Stimulated activated CD4-positive, alpha-beta T cell treated with anti-CD3 and anti-CD28 coated beads, Interleukin-4, amount 100 ng/mL, for 4 hours (primary cell): ENCODE measurements around the gene SYTL3.

ENCODE experiments used
- DNase-seq, 2 experiments: peaks; one replicate each; pipeline ENCODE4 v3.0.0-alpha.2; 2020

SYTL3 gene

GRCh38 chr6:158735009-158735408, 85.2 kb downstream of the SYTL3 start:
- DNase-seq = no peak

- DNase-seq = no peak
Observed at GRCh38 chr6:158737082-158737709, 87.3 kb downstream of the SYTL3 start.

- no peak for DNase-seq
Observed at GRCh38 chr6:158737710-158738615, 88.1 kb downstream of the SYTL3 start.

GRCh38 chr6:158739673-158740072, 89.8 kb downstream of the SYTL3 start:
- no peak for DNase-seq

- no peak for DNase-seq
Observed at GRCh38 chr6:158743033-158743651, 93.3 kb downstream of the SYTL3 start.

- DNase-seq = no peak
Observed at GRCh38 chr6:158744986-158745430, 95.2 kb downstream of the SYTL3 start.

- DNase-seq = no peak
Observed at GRCh38 chr6:158751224-158751623, 101.4 kb downstream of the SYTL3 start.

- no peak for DNase-seq
Observed at GRCh38 chr6:158751921-158752320, 102.1 kb downstream of the SYTL3 start.

GRCh38 chr6:158752613-158753012, 102.8 kb downstream of the SYTL3 start:
- DNase-seq = no peak

GRCh38 chr6:158753811-158754210, 104.0 kb downstream of the SYTL3 start:
- no peak for DNase-seq

- DNase-seq = no peak
Observed at GRCh38 chr6:158754738-158755137, 104.9 kb downstream of the SYTL3 start.

GRCh38 chr6:158755636-158756035, 105.8 kb downstream of the SYTL3 start:
- DNase-seq = no peak

GRCh38 chr6:158756126-158756525, 106.3 kb downstream of the SYTL3 start:
- DNase-seq = no peak

- no peak for DNase-seq
Observed at GRCh38 chr6:158756977-158757752, 107.3 kb downstream of the SYTL3 start.

GRCh38 chr6:158757753-158758090, 107.9 kb downstream of the SYTL3 start:
- DNase-seq = no peak

GRCh38 chr6:158758451-158758860, 108.6 kb downstream of the SYTL3 start:
- DNase-seq = no peak

GRCh38 chr6:158758941-158759479, 109.2 kb downstream of the SYTL3 start:
- DNase-seq = no peak

GRCh38 chr6:158759966-158760617, 110.2 kb downstream of the SYTL3 start:
- no peak for DNase-seq

GRCh38 chr6:158760618-158761250, 110.9 kb downstream of the SYTL3 start:
- no peak for DNase-seq

- DNase-seq = no peak
Observed at GRCh38 chr6:158761746-158762145, 111.9 kb downstream of the SYTL3 start.

- no peak for DNase-seq
Observed at GRCh38 chr6:158762787-158763433, 113.1 kb downstream of the SYTL3 start.
